HUES48 (cell line): ENCODE measurements around the gene HELZ.
"Not testable (repeated sequence)": the region's sequence is repeated elsewhere in the genome, so short reads cannot be mapped to it uniquely, and the experiment has no call there.

Experiments used
- H3K27ac ChIP-seq: one replicate; pipeline ENCODE4 v1.7.0; 2013; ENCODE audit warnings: low read depth, low read length, inconsistent platforms
- H3K27me3 ChIP-seq: 2 replicates; pipeline ENCODE4 v1.6.1; 2013; ENCODE audit warnings: mild to moderate bottlenecking, low read length; ENCODE audit not compliant: control insufficient read depth, insufficient read depth
- H3K36me3 ChIP-seq: 2 replicates; pipeline ENCODE4 v1.6.1; 2013; ENCODE audit warnings: low read length; ENCODE audit not compliant: control insufficient read depth, insufficient read depth
- H3K4me1 ChIP-seq: 2 replicates; pipeline ENCODE4 v1.6.1; 2013; ENCODE audit warnings: mild to moderate bottlenecking, low read length; ENCODE audit not compliant: control insufficient read depth, insufficient read depth
- H3K4me3 ChIP-seq: 2 replicates; pipeline ENCODE4 v1.5.1; 2013; ENCODE audit warnings: mild to moderate bottlenecking, low read depth, low read length
- H3K9ac ChIP-seq: 2 replicates; pipeline ENCODE4 v1.6.1; 2013; ENCODE audit warnings: mild to moderate bottlenecking, low read depth, low read length, moderate library complexity
- H3K9me3 ChIP-seq: 2 replicates; pipeline ENCODE4 v1.6.1; 2013; ENCODE audit warnings: low read length; ENCODE audit not compliant: control insufficient read depth, insufficient read depth

The HELZ gene

DNA sequence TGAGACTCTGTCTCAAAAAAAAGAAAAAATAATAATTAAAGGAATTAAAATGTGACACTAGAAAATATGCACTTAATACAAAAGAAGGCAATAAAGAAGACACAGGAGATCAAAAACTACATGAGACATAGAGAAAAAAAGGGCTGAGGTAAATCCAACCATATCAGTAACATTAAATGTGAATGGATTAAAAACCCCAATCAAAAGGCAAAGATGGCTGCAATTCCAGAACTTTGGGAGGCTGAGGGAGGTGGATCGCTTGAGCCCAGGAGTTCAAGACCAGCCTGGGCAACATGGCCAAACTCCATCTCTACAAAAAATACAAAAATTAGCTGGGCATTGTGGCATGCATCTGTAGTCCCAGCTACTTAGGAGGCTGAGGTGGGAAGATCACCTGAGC is 103.0 kb downstream of the HELZ start:
- Histone ChIP-seq H3K36me3 (peaks cover 35% of the 10 kb centered on the region), H3K4me1 (peaks cover 27% of the 10 kb centered on the region)
- H3K9me3 ChIP-seq, H3K27ac ChIP-seq, H3K27me3 ChIP-seq, H3K4me3 ChIP-seq, H3K9ac ChIP-seq: not testable (repeated sequence)

DNA sequence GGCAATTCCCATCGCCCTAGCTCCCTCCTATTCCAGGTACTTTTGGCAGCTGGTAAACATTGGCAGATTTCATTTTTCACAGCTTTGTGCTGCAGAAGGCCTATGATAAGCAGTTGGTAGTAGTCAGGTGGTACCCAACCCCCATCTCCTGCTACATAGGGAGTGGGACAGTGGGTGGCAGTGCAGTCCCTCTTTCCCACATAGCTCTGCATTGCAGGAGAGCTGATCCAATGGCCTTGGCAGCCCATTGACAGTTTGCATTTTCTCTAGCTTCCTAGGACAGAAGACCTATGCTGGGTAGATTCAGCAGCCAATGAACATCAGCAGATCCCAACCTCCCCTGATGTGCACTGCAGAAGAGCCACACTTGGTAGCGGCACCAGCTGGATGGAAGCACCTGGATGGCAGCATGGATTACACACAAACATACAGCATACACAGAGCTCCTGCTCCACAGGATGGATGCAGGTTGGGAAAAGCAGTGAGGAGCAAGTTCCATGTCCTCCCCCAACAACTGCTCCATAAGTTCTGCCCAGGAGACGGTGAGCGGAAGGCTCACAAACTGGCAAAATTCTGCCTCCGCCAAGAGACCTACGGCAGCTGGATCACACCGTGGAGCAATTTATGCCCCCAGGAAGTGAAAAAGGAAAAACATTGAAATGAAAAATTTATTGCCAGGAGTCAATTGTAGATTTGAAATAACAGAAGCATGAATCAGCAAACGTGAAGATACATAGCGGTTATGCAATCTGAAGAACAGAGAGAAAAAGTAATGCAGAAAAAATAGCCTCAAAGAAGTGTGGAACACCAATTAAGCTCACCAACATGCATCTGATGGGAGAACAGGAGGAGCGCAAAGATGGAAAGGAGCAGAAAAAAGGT is 105.0 kb downstream of the HELZ start:
- no peaks in the 10 kb centered on the region for H3K9me3 ChIP-seq
- H3K9ac ChIP-seq = no peak overlapping the region
- no peak overlapping the region for H3K4me3 ChIP-seq
- peaks cover 47% of the 10 kb centered on the region for H3K36me3 ChIP-seq
- no peak overlapping the region for H3K27ac ChIP-seq
- H3K4me1 ChIP-seq = peaks cover 12% of the 10 kb centered on the region
- no peaks in the 10 kb centered on the region for H3K27me3 ChIP-seq

DNA sequence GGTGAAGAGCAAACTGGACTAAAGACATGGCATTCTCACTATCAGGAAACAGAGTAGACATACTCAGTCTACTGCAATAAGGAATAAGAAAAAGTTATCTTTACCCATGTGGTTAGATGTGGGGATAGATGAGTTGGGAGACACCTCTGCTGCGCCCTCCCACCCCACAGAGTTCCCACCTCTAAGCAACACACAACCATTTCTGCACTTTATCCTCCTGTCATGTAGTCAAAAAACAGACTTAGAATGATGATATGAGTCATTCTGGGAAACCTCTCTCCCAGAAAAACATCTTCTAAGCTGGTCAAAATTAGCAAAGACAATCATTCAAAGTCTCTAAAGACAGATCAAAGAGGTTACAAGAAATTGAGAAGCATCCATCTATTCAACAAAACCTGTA is 105.7 kb downstream of the HELZ start:
- Histone ChIP-seq H3K9me3 (no peaks in the 10 kb centered on the region), H3K9ac (no peak overlapping the region), H3K4me1 (peaks cover 8% of the 10 kb centered on the region; the same call in 1 of the 2 replicates), H3K27ac (no peak overlapping the region), H3K4me3 (no peak overlapping the region), H3K36me3 (peaks cover 52% of the 10 kb centered on the region), H3K27me3 (no peaks in the 10 kb centered on the region)

- Histone ChIP-seq H3K9ac (no peak overlapping the region), H3K9me3 (no peaks in the 10 kb centered on the region), H3K4me3 (no peak overlapping the region), H3K27me3 (no peaks in the 10 kb centered on the region), H3K4me1 (peaks cover 8% of the 10 kb centered on the region; the same call in 1 of the 2 replicates), H3K27ac (no peak overlapping the region), H3K36me3 (peaks cover 51% of the 10 kb centered on the region)
Observed at GRCh38 chr17:67138392-67138791, 106.6 kb downstream of the HELZ start.

DNA sequence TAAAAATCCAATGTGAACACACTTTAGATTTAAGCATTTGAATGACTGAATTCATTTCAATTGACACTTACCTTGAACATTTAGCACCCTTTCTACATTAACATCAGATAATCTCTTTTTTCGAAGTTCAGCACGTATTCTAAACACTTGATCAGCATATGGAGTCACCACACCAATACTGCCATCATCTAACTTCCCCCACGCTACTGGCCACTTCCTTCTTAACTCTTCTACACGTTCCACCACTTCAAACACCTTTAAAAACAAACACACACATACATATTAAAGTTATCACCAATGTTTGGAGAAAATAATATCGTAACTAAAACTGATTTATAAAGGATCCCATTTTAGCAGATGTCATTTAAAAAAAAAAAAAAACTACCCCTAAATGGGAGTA is 107.1 kb downstream of the HELZ start:
- H3K27ac ChIP-seq = no peak overlapping the region
- no peaks in the 10 kb centered on the region for H3K27me3 ChIP-seq
- no peaks in the 10 kb centered on the region for H3K9me3 ChIP-seq
- H3K4me3 ChIP-seq = no peak overlapping the region
- H3K9ac ChIP-seq = no peak overlapping the region
- peaks cover 8% of the 10 kb centered on the region; the same call in 1 of the 2 replicates for H3K4me1 ChIP-seq
- peaks cover 46% of the 10 kb centered on the region for H3K36me3 ChIP-seq

DNA sequence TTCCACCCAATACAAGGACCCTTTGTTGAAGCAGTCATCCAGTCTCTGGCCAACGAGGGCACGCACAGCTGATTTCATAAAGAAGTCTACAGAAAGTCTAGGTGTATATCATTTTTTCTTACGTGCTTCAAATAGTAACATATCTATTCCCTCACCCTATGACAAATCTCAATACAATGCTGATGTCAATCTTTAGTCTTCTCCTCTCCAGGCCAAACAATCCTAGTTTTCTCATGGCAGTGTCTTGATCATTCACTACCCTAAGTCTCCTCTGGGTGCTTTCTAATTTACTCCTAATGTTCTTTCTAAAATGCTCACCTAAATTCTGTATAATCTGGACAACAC is 108.0 kb downstream of the HELZ start:
- Histone ChIP-seq H3K27me3 (no peaks in the 10 kb centered on the region), H3K9me3 (no peaks in the 10 kb centered on the region), H3K36me3 (peaks cover 45% of the 10 kb centered on the region), H3K27ac (no peak overlapping the region), H3K4me3 (no peak overlapping the region), H3K9ac (no peak overlapping the region), H3K4me1 (peaks cover 8% of the 10 kb centered on the region; the same call in 1 of the 2 replicates)

GRCh38 chr17:67136191-67137025 is 108.6 kb downstream of the HELZ start:
- Histone ChIP-seq H3K27me3 (no peaks in the 10 kb centered on the region), H3K27ac (no peak overlapping the region), H3K4me3 (no peak overlapping the region), H3K9me3 (no peaks in the 10 kb centered on the region), H3K36me3 (peaks cover 45% of the 10 kb centered on the region), H3K4me1 (peaks cover 8% of the 10 kb centered on the region; the same call in 1 of the 2 replicates), H3K9ac (no peak overlapping the region)

DNA sequence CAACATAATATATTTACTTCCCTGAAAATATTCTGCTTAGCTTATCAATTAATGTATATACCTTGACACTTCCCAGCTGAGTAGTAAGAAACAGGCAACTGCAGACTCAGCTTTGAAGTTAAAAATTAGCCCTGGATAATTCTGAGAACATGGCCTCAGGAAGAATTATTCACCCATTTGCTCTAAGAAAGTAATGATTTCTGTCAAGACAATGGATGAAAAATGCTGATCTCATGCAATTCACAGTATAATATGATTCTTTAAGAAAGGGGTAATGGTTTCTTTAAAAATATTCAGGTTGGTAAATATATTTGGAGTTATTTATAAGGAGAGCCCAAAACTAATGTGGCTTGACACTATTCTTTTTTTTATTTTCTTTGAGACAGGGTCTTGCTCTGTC is 111.8 kb downstream of the HELZ start:
- Histone ChIP-seq H3K4me3 (no peak overlapping the region), H3K36me3 (peaks cover 46% of the 10 kb centered on the region), H3K4me1 (no peaks in the 10 kb centered on the region)

GRCh38 chr17:67132366-67132765 is 112.6 kb downstream of the HELZ start:
- no peak overlapping the region for H3K4me3 ChIP-seq
- no peaks in the 10 kb centered on the region for H3K27me3 ChIP-seq
- no peaks in the 10 kb centered on the region for H3K4me1 ChIP-seq
- no peak overlapping the region for H3K27ac ChIP-seq
- H3K9ac ChIP-seq = no peak overlapping the region
- peaks cover 43% of the 10 kb centered on the region for H3K36me3 ChIP-seq
- H3K9me3 ChIP-seq = no peaks in the 10 kb centered on the region

More for the DNA sequence above, 111.8 kb downstream of the HELZ start:
- Histone ChIP-seq H3K9ac (no peak overlapping the region), H3K27ac (no peak overlapping the region), H3K27me3 (no peaks in the 10 kb centered on the region), H3K9me3 (no peaks in the 10 kb centered on the region)

- peaks cover 33% of the 10 kb centered on the region for H3K36me3 ChIP-seq
- H3K27me3 ChIP-seq = no peaks in the 10 kb centered on the region
Observed at GRCh38 chr17:67130768-67131167, 114.2 kb downstream of the HELZ start.

DNA sequence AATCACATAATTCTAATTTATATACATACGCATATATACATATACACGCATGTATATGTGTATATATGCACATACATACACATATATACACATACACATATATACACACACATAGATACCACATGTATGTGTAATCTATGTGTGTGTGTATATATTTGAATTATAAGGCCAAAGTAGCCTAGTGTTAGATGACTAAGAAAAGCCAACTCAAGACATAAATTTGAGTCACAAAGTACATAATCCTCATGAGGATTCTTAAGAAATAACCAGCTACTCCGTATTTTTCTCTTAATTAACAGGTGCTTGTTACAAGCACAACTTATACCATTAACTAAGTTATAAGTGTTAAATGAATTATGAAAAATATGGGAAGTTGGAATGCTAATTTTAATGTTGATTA is 115.7 kb downstream of the HELZ start:
- Histone ChIP-seq H3K4me3 (no peak overlapping the region), H3K4me1 (no peaks in the 10 kb centered on the region), H3K27ac (no peak overlapping the region), H3K36me3 (peaks cover 23% of the 10 kb centered on the region), H3K9me3 (no peaks in the 10 kb centered on the region), H3K27me3 (no peaks in the 10 kb centered on the region), H3K9ac (no peak overlapping the region)

More at GRCh38 chr17:67130768-67131167, 114.2 kb downstream of the HELZ start:
- Histone ChIP-seq H3K4me3 (no peak overlapping the region), H3K9ac (no peak overlapping the region), H3K27ac (no peak overlapping the region), H3K4me1 (no peaks in the 10 kb centered on the region), H3K9me3 (no peaks in the 10 kb centered on the region)
